ENCODE measurements around the gene ZNF710.

Gene ZNF710

GRCh38 chr15:90020021-90020735, 19.1 kb downstream of the ZNF710 start:
- DNase-seq, result no peak

- DNase-seq, result no peak
Measured at GRCh38 chr15:90020936-90021507, 19.9 kb downstream of the ZNF710 start.

GRCh38 chr15:90022345-90022744, 21.2 kb downstream of the ZNF710 start:
- no peak for DNase-seq

- DNase-seq, result no peak
Measured at GRCh38 chr15:90022905-90023700, 22.0 kb downstream of the ZNF710 start.

- DNase-seq, result no peak
Measured at GRCh38 chr15:90024406-90024805, 23.3 kb downstream of the ZNF710 start.

- DNase-seq, result no peak
Measured at GRCh38 chr15:90025489-90026033, 24.4 kb downstream of the ZNF710 start.

GRCh38 chr15:90028376-90028944, 27.3 kb downstream of the ZNF710 start:
- no peak for DNase-seq

GRCh38 chr15:90029024-90029423, 27.9 kb downstream of the ZNF710 start:
- no peak for DNase-seq

GRCh38 chr15:90030376-90030775, 29.3 kb downstream of the ZNF710 start:
- DNase-seq, result no peak

- no peak for DNase-seq
Measured at GRCh38 chr15:90031231-90031791, 30.2 kb downstream of the ZNF710 start.

- no peak for DNase-seq
Measured at GRCh38 chr15:90033006-90033405, 31.9 kb downstream of the ZNF710 start.

GRCh38 chr15:90033448-90033847, 32.3 kb downstream of the ZNF710 start:
- DNase-seq, result no peak

- no peak for DNase-seq
Measured at GRCh38 chr15:90035095-90035839, 34.1 kb downstream of the ZNF710 start.

GRCh38 chr15:90035840-90036230, 34.7 kb downstream of the ZNF710 start:
- DNase-seq, result no peak

- DNase-seq, result no peak
Measured at GRCh38 chr15:90036343-90036742, 35.2 kb downstream of the ZNF710 start.

- DNase-seq, result no peak
Measured at GRCh38 chr15:90036806-90037510, 35.8 kb downstream of the ZNF710 start.

GRCh38 chr15:90037511-90037860, 36.4 kb downstream of the ZNF710 start:
- no peak for DNase-seq

GRCh38 chr15:90037961-90038631, 37.0 kb downstream of the ZNF710 start:
- peak in 1 of 2 experiments; percentile 21 for DNase-seq

GRCh38 chr15:90038632-90039095, 37.5 kb downstream of the ZNF710 start:
- DNase-seq, result no peak

GRCh38 chr15:90039996-90040395, 38.9 kb downstream of the ZNF710 start:
- DNase-seq, result no peak

GRCh38 chr15:90040618-90041017, 39.5 kb downstream of the ZNF710 start:
- no peak for DNase-seq

Data from activated CD4-positive, alpha-beta T cell treated with anti-CD3 and anti-CD28 coated beads, Interleukin-2, amount 50 U/mL, for 4 hours (primary cell).